ENCODE results near the gene GLIPR1L2.
A peak's percentile ranks its signal among the peaks of the same experiment; 100 is the strongest.

GLIPR1L2 gene

DNA sequence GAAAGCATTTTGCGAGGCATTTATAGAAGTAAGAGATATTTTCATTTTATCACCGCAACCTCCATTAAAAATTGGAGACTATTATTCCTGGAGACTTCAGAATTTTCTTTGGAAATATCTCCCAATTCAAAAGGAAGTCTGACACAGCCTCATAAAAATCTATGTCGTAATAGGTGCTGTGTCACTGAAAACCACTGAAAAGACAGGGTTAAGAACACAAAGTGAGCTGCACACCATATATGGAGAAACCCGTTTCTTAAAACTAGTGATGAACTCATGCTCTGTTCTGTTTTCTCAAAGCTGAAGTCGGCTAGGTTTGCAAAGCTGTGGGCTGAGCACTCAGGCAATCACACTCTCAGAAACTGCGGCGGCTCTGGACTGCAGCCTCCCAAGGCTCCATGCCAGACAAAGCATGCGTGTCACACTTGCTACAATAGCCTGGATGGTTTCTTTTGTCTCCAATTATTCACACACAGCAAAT, 89.6 kb downstream of the GLIPR1L2 start, which contains the start of gene GLIPR1:
Gene GLIPR1, plus strand, starts transcription at position 287 of the 481 bp plus-strand sequence. Its CDS starts 126 bp downstream, at position 413.
- H3K4me3 ChIP-seq (ENCODE audit: control insufficient read depth, low read depth, low read length), result peak within 1 kb of the TSS; percentile 83
- peak; percentile 99 for DNase-seq (ENCODE audit: low read depth)
- TF ChIP-seq, protein P1, sequence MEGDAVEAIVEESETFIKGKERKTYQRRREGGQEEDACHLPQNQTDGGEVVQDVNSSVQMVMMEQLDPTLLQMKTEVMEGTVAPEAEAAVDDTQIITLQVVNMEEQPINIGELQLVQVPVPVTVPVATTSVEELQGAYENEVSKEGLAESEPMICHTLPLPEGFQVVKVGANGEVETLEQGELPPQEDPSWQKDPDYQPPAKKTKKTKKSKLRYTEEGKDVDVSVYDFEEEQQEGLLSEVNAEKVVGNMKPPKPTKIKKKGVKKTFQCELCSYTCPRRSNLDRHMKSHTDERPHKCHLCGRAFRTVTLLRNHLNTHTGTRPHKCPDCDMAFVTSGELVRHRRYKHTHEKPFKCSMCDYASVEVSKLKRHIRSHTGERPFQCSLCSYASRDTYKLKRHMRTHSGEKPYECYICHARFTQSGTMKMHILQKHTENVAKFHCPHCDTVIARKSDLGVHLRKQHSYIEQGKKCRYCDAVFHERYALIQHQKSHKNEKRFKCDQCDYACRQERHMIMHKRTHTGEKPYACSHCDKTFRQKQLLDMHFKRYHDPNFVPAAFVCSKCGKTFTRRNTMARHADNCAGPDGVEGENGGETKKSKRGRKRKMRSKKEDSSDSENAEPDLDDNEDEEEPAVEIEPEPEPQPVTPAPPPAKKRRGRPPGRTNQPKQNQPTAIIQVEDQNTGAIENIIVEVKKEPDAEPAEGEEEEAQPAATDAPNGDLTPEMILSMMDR (conservative IDR thresholded peaks at IDR 0.05; ENCODE audit: control insufficient read depth, insufficient read depth, low read depth, low read length), result no peak

DNA sequence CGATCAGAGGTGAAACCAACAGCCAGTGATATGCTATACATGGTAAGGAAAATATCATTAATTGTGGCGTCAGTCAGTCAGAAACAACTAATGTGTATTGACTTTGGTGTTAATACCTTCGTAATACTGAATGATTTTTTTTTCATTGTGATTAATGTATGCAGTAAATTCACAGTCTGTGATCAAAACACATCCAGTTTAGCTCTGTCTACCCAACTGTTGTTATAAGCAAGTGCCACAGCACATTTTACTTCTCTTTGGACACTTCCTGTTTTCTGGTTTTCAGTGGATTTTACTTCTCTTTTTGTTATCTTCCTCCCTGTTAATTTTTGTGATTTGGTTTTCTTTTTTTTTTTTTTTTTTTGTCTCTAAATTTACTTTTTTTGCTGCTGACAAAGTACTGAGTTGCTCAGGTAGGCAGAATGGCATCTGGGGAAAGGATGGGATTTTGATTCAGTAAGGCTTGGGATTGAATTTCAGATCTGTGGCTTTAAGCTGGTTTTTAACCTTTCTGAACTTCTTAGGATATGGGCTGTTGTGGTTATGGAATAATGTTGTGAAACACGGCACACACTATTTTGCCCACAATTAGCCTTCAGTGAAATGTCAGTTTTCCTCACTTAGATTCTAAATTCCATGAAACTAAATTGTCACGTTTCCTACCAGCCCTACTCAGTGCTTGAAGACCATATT, 90.3 kb downstream of the GLIPR1L2 start:
- H3K4me3 ChIP-seq (ENCODE audit: control insufficient read depth, low read depth, low read length), result peak overlapping the region; percentile 83
- TF ChIP-seq, protein P1 (conservative IDR thresholded peaks at IDR 0.05; ENCODE audit: control insufficient read depth, insufficient read depth, low read depth, low read length), result no peak
- DNase-seq (ENCODE audit: low read depth), result peak; percentile 45

DNA sequence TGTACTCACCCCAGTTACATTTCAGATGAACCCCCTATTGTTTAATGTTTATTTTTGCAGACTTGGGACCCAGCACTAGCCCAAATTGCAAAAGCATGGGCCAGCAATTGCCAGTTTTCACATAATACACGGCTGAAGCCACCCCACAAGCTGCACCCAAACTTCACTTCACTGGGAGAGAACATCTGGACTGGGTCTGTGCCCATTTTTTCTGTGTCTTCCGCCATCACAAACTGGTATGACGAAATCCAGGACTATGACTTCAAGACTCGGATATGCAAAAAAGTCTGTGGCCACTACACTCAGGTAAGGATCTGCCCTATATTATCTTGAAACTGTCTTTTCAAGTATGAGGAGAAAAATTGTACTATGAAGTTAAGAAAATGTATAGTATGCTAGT, 90.9 kb downstream of the GLIPR1L2 start:
- peak overlapping the region; percentile 83 for H3K4me3 ChIP-seq (ENCODE audit: control insufficient read depth, low read depth, low read length)
- peak; percentile 83 for DNase-seq (ENCODE audit: low read depth)
- TF ChIP-seq, protein P1 (conservative IDR thresholded peaks at IDR 0.05; ENCODE audit: control insufficient read depth, insufficient read depth, low read depth, low read length), result no peak
